ENCODE data around the gene AIDA. TPM values are rescaled to one million over a fixed set of nuclear protein-coding genes. Genes with fewer than 3 reads are reported as not detected.
A peak's percentile ranks its signal among the peaks of the same experiment; 100 is the strongest.

AIDA gene
- total and polyA plus RNA-seq, 8 donors: 29.7 to 63.5 (median 39.9) TPM

- TF ChIP-seq CTCF (IDR thresholded peaks at IDR 0.05) (peak in 1 of 7 experiments; percentile 15), POLR2AphosphoS5 (IDR thresholded peaks at IDR 0.05) (peak; percentile 91 to 99 (median 96)), EP300 (IDR thresholded peaks at IDR 0.05) (no peak), POLR2A (IDR thresholded peaks at IDR 0.05) (peak in 2 of 4 donors; percentile 53 to 63)
- Histone ChIP-seq H3K36me3 (peaks cover 0 to 47% (median 41%) of the 10 kb centered on the region in 4 donors), H3K27me3 (no peaks in the 10 kb centered on the region), H3K9me3 (no peaks in the 10 kb centered on the region), H3K4me3 (peak overlapping the region; percentile 70 to 82 (median 74)), H3K4me1 (peaks cover 13 to 51% (median 25%) of the 10 kb centered on the region in 4 donors), H3K27ac (peak overlapping the region; percentile 94 to 98 (median 94))
- peak; percentile 98 to 99 for DNase-seq
- intact Hi-C loops (cut with DNase I; ENCODE audit: low total_unique reads): no loop called here
- WGBS, 5 donors: 0 to 1% (median 1%) methylated on average over 41 to 42 of the region's 42 CpGs
Measured at GRCh38 chr1:222643938-222644635, 68.2 kb downstream of the AIDA start.

GRCh38 chr1:222643606-222643937, 68.7 kb downstream of the AIDA start:
- 7 to 10% (median 8%) methylated on average over 10 of the region's 10 CpGs for WGBS, 5 donors
- no peak for DNase-seq
- H3K9me3 ChIP-seq: no peaks in the 10 kb centered on the region
- H3K36me3 ChIP-seq: peaks cover 0 to 47% (median 42%) of the 10 kb centered on the region in 4 donors
- intact Hi-C loops (cut with DNase I; ENCODE audit: low total_unique reads): no loop called here
- peak overlapping the region; percentile 94 to 98 (median 94) for H3K27ac ChIP-seq
- H3K27me3 ChIP-seq: no peaks in the 10 kb centered on the region
- H3K4me3 ChIP-seq: peak overlapping the region; percentile 70 to 82 (median 74)
- TF ChIP-seq POLR2AphosphoS5 (IDR thresholded peaks at IDR 0.05) (no peak), EP300 (IDR thresholded peaks at IDR 0.05) (no peak), POLR2A (IDR thresholded peaks at IDR 0.05) (no peak), CTCF (IDR thresholded peaks at IDR 0.05) (no peak)
- peaks cover 13 to 45% (median 25%) of the 10 kb centered on the region in 4 donors for H3K4me1 ChIP-seq

- no peak for DNase-seq
- Histone ChIP-seq H3K9me3 (no peaks in the 10 kb centered on the region), H3K27ac (no peak overlapping the region), H3K36me3 (peaks cover 0 to 48% (median 45%) of the 10 kb centered on the region in 4 donors), H3K4me1 (peaks cover 13 to 35% (median 22%) of the 10 kb centered on the region in 4 donors), H3K4me3 (no peak overlapping the region), H3K27me3 (no peaks in the 10 kb centered on the region)
- intact Hi-C loops (cut with DNase I; ENCODE audit: low total_unique reads): no loop called here
- 36 to 70% (median 46%) methylated on average over 1 of the region's 1 CpG for WGBS, 5 donors
- TF ChIP-seq POLR2A (IDR thresholded peaks at IDR 0.05): no peak
- no peak for TF ChIP-seq EP300 (IDR thresholded peaks at IDR 0.05)
- no peak for TF ChIP-seq POLR2AphosphoS5 (IDR thresholded peaks at IDR 0.05)
- TF ChIP-seq CTCF (IDR thresholded peaks at IDR 0.05): no peak
Measured at GRCh38 chr1:222642468-222642867, 69.8 kb downstream of the AIDA start.

- no peak for TF ChIP-seq POLR2A (IDR thresholded peaks at IDR 0.05)
- no peak for TF ChIP-seq CTCF (IDR thresholded peaks at IDR 0.05)
- TF ChIP-seq POLR2AphosphoS5 (IDR thresholded peaks at IDR 0.05): no peak
- no peak for TF ChIP-seq EP300 (IDR thresholded peaks at IDR 0.05)
- 61 to 75% (median 69%) methylated on average over 5 of the region's 5 CpGs for WGBS, 5 donors
- no peak overlapping the region for H3K4me3 ChIP-seq
- DNase-seq: no peak
- H3K27ac ChIP-seq: no peak overlapping the region
- intact Hi-C loops (cut with DNase I; ENCODE audit: low total_unique reads): no loop called here
- H3K4me1 ChIP-seq: peaks cover 13 to 26% (median 20%) of the 10 kb centered on the region in 4 donors
- no peaks in the 10 kb centered on the region for H3K9me3 ChIP-seq
- no peaks in the 10 kb centered on the region for H3K27me3 ChIP-seq
- peaks cover 0 to 48% (median 45%) of the 10 kb centered on the region in 4 donors for H3K36me3 ChIP-seq
Measured at GRCh38 chr1:222641269-222641948, 70.9 kb downstream of the AIDA start.
